H9 (cell line): ENCODE data around the gene KIF3B. TPM values are rescaled to one million over a fixed set of nuclear protein-coding genes. Genes with fewer than 3 reads are reported as not detected.

Experiments
- DNase-seq: peaks from one replicate; pipeline ENCODE4 v3.0.0-alpha.2; 2017
- H2AFZ ChIP-seq: one replicate; pipeline ENCODE4 v1.6.1; 2013; ENCODE audit warnings: mild to moderate bottlenecking, low read length, control low read depth, moderate library complexity
- H2AK5ac ChIP-seq: 2 replicates; pipeline ENCODE4 v1.6.1; 2013; ENCODE audit warnings: low read length, control low read depth, mixed read lengths; ENCODE audit not compliant: insufficient read length
- H2BK120ac ChIP-seq: one replicate; pipeline ENCODE4 v1.6.1; 2013; ENCODE audit warnings: low read depth, mild to moderate bottlenecking, low read length, control low read depth, inconsistent platforms; ENCODE audit not compliant: poor library complexity, severe bottlenecking
- H2BK12ac ChIP-seq: 2 replicates; pipeline ENCODE4 v1.6.1; 2013; ENCODE audit warnings: low read length, control low read depth, mixed read lengths, low read depth; ENCODE audit not compliant: insufficient read length
- H2BK15ac ChIP-seq: 2 replicates; pipeline ENCODE4 v1.6.1; 2013; ENCODE audit warnings: low read depth, low read length, control low read depth
- H2BK20ac ChIP-seq: one replicate; pipeline ENCODE4 v1.6.1; 2013; ENCODE audit warnings: low read depth, mild to moderate bottlenecking, low read length, control low read depth, inconsistent platforms; ENCODE audit not compliant: poor library complexity, severe bottlenecking
- H2BK5ac ChIP-seq: 2 replicates; pipeline ENCODE4 v1.6.1; 2013; ENCODE audit warnings: low read length, control low read depth, mixed read lengths; ENCODE audit not compliant: insufficient read length
- H3K14ac ChIP-seq: 2 replicates; pipeline ENCODE4 v1.6.1; 2013; ENCODE audit warnings: low read length, control low read depth; ENCODE audit not compliant: insufficient read depth
- H3K18ac ChIP-seq: 2 replicates; pipeline ENCODE4 v1.6.1; 2013; ENCODE audit warnings: low read depth, mild to moderate bottlenecking, mixed read lengths, low read length, control low read depth; ENCODE audit not compliant: insufficient read length
- H3K23ac ChIP-seq: 2 replicates; pipeline ENCODE4 v1.6.1; 2013; ENCODE audit warnings: low read length, control low read depth, mixed read lengths, low read depth; ENCODE audit not compliant: insufficient read length
- H3K23me2 ChIP-seq: 2 replicates; pipeline ENCODE4 v1.6.1; 2013; ENCODE audit warnings: low read depth, mild to moderate bottlenecking, mixed read lengths, low read length, control low read depth; ENCODE audit not compliant: insufficient read length, poor library complexity, severe bottlenecking
- H3K27ac ChIP-seq: 2 replicates; pipeline ENCODE4 v1.5.1; 2013; ENCODE audit warnings: low read length, control low read depth, mixed read lengths, low read depth; ENCODE audit not compliant: insufficient read length
- H3K27me3 ChIP-seq: 2 replicates; pipeline ENCODE4 v1.6.1; 2013; ENCODE audit warnings: low read length, control low read depth, inconsistent platforms; ENCODE audit not compliant: insufficient read depth
- H3K4ac ChIP-seq: 2 replicates; pipeline ENCODE4 v1.6.1; 2013; ENCODE audit warnings: low read depth, mild to moderate bottlenecking, control low read depth, inconsistent platforms, low read length, moderate library complexity
- H3K4me1 ChIP-seq: 2 replicates; pipeline ENCODE4 v1.6.1; 2013; ENCODE audit warnings: low read length, control low read depth, inconsistent platforms; ENCODE audit not compliant: insufficient read depth
- H3K4me2 ChIP-seq: 2 replicates; pipeline ENCODE4 v1.6.1; 2013; ENCODE audit warnings: low read length, control low read depth, mixed read lengths; ENCODE audit not compliant: insufficient read length, insufficient read depth
- H3K56ac ChIP-seq: 2 replicates; pipeline ENCODE4 v1.6.1; 2013; ENCODE audit warnings: low read depth, mild to moderate bottlenecking, mixed read lengths, low read length, control low read depth; ENCODE audit not compliant: insufficient read length
- H3K79me1 ChIP-seq: 2 replicates; pipeline ENCODE4 v1.6.1; 2013; ENCODE audit warnings: low read depth, mild to moderate bottlenecking, moderate library complexity, low read length, control low read depth, inconsistent platforms; ENCODE audit not compliant: insufficient read depth, poor library complexity, severe bottlenecking
- H3K79me2 ChIP-seq: 2 replicates; pipeline ENCODE4 v1.6.1; 2013; ENCODE audit warnings: low read length, control low read depth, inconsistent platforms; ENCODE audit not compliant: insufficient read depth
- H3K9ac ChIP-seq: 2 replicates; pipeline ENCODE4 v1.6.1; 2013; ENCODE audit warnings: low read length, control low read depth, mixed read lengths; ENCODE audit not compliant: insufficient read length; ENCODE audit errors: extremely low read depth
- H3K9me3 ChIP-seq: one replicate; pipeline ENCODE4 v1.6.1; 2013; ENCODE audit warnings: low read depth, low read length, inconsistent platforms; ENCODE audit not compliant: control insufficient read depth
- H3T11ph ChIP-seq: one replicate; pipeline ENCODE4 v1.6.1; 2013; ENCODE audit warnings: mild to moderate bottlenecking, low read length, control low read depth, inconsistent platforms
- H4K20me1 ChIP-seq: one replicate; pipeline ENCODE4 v1.6.1; 2013; ENCODE audit not compliant: control insufficient read depth, insufficient read length, insufficient read depth
- H4K5ac ChIP-seq: 2 replicates; pipeline ENCODE4 v1.6.1; 2013; ENCODE audit warnings: low read depth, mild to moderate bottlenecking, mixed read lengths, low read length, control low read depth; ENCODE audit not compliant: insufficient read length
- H4K8ac ChIP-seq: replicated peaks from 2 replicates; pipeline ENCODE4 v1.6.1; 2013; ENCODE audit warnings: low read length, control low read depth, mixed read lengths, low read depth; ENCODE audit not compliant: insufficient read length
- H4K91ac ChIP-seq: 2 replicates; pipeline ENCODE4 v1.6.1; 2013; ENCODE audit warnings: low read depth, mild to moderate bottlenecking, moderate library complexity, mixed read lengths, low read length, control low read depth; ENCODE audit not compliant: insufficient read length
- H3K27ac Mint-ChIP-seq, 3 experiments: 2 replicates in 2 of 3; 3 replicates in 1 of 3; pipeline ENCODE4 v1.8.0; 2020 to 2021; ENCODE audit warnings: mixed read lengths in 3 of 3, mild to moderate bottlenecking in 1 of 3, moderate library complexity in 1 of 3
- H3K27me3 Mint-ChIP-seq: 2 replicates; pipeline ENCODE4 v1.8.0; 2021; ENCODE audit warnings: low read depth, mild to moderate bottlenecking, moderate library complexity, mixed read lengths
- H3K36me3 Mint-ChIP-seq, 3 experiments: 2 replicates in 2 of 3; 3 replicates in 1 of 3; pipeline ENCODE4 v1.8.0; 2020 to 2021; ENCODE audit warnings: low read depth in 3 of 3, mixed read lengths in 3 of 3; ENCODE audit not compliant: insufficient read depth in 1 of 3
- H3K4me1 Mint-ChIP-seq, 2 experiments: 2 replicates each; pipeline ENCODE4 v1.8.0; 2020; ENCODE audit warnings: mixed read lengths in 2 of 2
- H3K4me3 Mint-ChIP-seq, 2 experiments: 2 replicates in 1 of 2; 3 replicates in 1 of 2; pipeline ENCODE4 v1.8.0; 2020 to 2021; ENCODE audit warnings: mild to moderate bottlenecking in 2 of 2, mixed read lengths in 2 of 2, moderate library complexity in 1 of 2
- H3K9me3 Mint-ChIP-seq, 2 experiments: 2 replicates in 1 of 2; 3 replicates in 1 of 2; pipeline ENCODE4 v1.8.0; 2020; ENCODE audit warnings: mild to moderate bottlenecking in 2 of 2, mixed read lengths in 2 of 2, moderate library complexity in 1 of 2
- CTCF ChIP-seq: fragments of 200-600 bp; sonication (generic); conservative IDR thresholded peaks from 3 replicates; pipeline ENCODE4 v1.8.0; 2021; ENCODE audit warnings: antibody characterized with exemption, mild to moderate bottlenecking
- WGBS: extraction: QIAGEN DNeasy Blood & Tissue Kit; methylation state at CpG from one replicate; pipeline ENCODE4 v1.1.7; 2013; ENCODE audit warnings: missing lambda C conversion rate, low lambda C conversion rate, mixed read lengths; ENCODE audit not compliant: insufficient read length; ENCODE audit errors: extremely low coverage; 5-methylcytosine and 5-hydroxymethylcytosine counted together
- total RNA-seq: library from RNA; stranded (reverse); gene quantifications from 2 replicates; pipeline ENCODE4 v1.2.1, GENCODE V29; 2021

The KIF3B gene
- total RNA-seq, 1 experiment from 2014 or later, result 29.7 TPM

DNA sequence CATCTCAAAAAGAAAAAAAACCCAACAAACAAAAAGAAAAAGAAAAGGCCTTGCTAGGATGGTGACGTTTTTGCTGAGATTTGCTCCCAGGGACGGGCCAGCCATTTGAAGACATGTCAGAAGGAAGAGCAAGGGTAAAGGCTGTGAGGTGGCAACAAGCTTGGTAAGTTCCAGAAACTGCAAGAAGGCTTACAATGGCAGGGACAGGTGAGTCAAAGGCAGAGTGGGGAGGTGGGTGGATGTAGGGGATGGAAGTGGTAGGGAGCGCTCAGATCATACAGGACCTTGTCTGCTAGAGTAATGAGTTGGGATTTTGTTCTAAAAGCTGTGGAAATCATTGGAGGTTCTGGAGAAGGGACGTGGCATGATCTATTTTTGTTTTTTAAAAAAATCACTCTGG, 4.3 kb downstream of the KIF3B start:
- no peak overlapping the region for H4K5ac ChIP-seq
- no peak overlapping the region for H3K23ac ChIP-seq
- H2BK5ac ChIP-seq, result no peak overlapping the region
- H3K56ac ChIP-seq, result no peak overlapping the region
- no peaks in the 10 kb centered on the region for H3K36me3 Mint-ChIP-seq
- peaks cover 13 to 14% of the 10 kb centered on the region in 2 experiments for H3K4me1 Mint-ChIP-seq
- no peaks in the 10 kb centered on the region for H3K27me3 Mint-ChIP-seq
- no peak for DNase-seq
- no peak overlapping the region for H3K18ac ChIP-seq
- no peak overlapping the region for H3K4me3 Mint-ChIP-seq
- no peak overlapping the region for H2AK5ac ChIP-seq
- H2BK15ac ChIP-seq, result no peak overlapping the region
- H3K9me3 ChIP-seq, result no peaks in the 10 kb centered on the region
- H3K79me1 ChIP-seq, result no peaks in the 10 kb centered on the region
- no peak for TF ChIP-seq CTCF
- H3K9ac ChIP-seq, result no peak overlapping the region
- H3T11ph ChIP-seq, result no peak overlapping the region
- H3K23me2 ChIP-seq, result peaks cover 3% of the 10 kb centered on the region
- H3K4me2 ChIP-seq, result no peak overlapping the region
- no peak overlapping the region for H2BK12ac ChIP-seq
- no peaks in the 10 kb centered on the region for H3K27me3 ChIP-seq
- no peak overlapping the region for H4K91ac ChIP-seq
- no peak overlapping the region for H3K4ac ChIP-seq
- no peaks in the 10 kb centered on the region for H3K4me1 ChIP-seq
- no CpG with 5 or more reads among the region's 4 CpGs for WGBS
- H3K79me2 ChIP-seq, result no peaks in the 10 kb centered on the region
- H4K8ac ChIP-seq, result no peak overlapping the region
- H3K14ac ChIP-seq, result no peak overlapping the region
- peak overlapping the region in 2 of 3 experiments; percentile 3 to 12; a peak in 2 of 7 replicates for H3K27ac Mint-ChIP-seq
- no peaks in the 10 kb centered on the region for H3K9me3 Mint-ChIP-seq
- H3K27ac ChIP-seq, result no peak overlapping the region
- no peaks in the 10 kb centered on the region for H4K20me1 ChIP-seq
- H2BK120ac ChIP-seq, result no peak overlapping the region
- H2BK20ac ChIP-seq, result no peak overlapping the region
- no peak overlapping the region for H2AFZ ChIP-seq
